Hematopoietic multipotent progenitor cell (in vitro differentiated cells): ENCODE results near the gene COL20A1. TPM values are rescaled to one million over a fixed set of nuclear protein-coding genes. Genes with fewer than 3 reads are reported as not detected.

Source experiments
- DNase-seq, 3 donors: peaks; one replicate each; pipeline ENCODE4 v3.0.0-alpha.2; 2011 to 2015; ENCODE audit warnings: low read depth in 2 of 3, low spot score in 2 of 3
- total RNA-seq: library from RNA; depleted of rRNA; stranded (reverse); fragments of >200 nt; gene quantifications from one replicate; pipeline ENCODE4 v1.2.3, GENCODE V29; 2012

Gene COL20A1
- total RNA-seq, 1 donor = not detected

DNA sequence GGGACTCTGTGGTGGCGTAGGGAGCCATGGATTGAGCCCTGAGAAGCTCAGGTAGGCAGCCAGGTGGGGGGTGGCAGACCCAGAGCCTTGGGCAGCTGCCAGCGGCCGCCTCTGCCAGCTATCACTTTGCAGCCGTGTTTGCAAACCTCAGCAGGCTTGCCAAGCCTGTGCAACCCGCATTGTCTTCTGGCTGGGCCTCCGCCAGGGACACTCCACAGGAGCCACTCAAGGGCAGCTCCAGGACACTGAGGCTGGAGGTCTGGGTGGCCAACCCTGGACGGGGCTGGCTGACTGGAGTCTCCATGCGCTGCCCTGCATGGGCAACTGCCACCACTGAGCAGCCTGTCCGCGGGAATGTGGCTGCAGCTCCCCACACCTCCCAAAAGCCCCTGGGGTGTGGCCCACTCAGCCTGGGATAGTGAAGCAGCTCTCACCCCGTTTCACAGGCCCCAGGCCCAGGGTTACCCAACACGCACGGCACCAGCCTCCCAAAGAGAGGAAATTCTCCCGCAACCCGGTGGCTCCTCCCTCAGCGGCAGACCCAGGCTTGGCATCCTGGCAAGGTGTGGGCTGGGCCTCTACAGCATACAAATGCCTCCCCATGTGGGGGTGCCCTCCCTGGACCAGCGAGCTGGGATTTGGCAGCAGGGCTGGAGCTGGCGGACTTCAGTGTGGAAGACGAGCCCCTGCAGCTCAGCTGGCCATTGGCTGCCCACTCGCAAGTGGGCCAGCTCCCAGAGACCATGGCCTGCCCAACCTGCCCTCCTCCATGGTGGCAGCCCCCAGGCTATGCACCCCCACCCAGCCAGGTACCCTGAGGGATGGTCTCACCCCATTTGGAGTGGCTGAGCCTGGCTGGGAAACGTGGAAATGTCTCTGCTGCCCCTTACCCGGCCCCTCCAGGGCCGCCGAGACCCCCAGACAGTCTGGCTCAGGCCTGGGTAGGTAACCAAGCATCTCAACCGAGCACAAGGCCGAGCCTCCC is 65.2 kb downstream of the COL20A1 start:
- no peak for DNase-seq

DNA sequence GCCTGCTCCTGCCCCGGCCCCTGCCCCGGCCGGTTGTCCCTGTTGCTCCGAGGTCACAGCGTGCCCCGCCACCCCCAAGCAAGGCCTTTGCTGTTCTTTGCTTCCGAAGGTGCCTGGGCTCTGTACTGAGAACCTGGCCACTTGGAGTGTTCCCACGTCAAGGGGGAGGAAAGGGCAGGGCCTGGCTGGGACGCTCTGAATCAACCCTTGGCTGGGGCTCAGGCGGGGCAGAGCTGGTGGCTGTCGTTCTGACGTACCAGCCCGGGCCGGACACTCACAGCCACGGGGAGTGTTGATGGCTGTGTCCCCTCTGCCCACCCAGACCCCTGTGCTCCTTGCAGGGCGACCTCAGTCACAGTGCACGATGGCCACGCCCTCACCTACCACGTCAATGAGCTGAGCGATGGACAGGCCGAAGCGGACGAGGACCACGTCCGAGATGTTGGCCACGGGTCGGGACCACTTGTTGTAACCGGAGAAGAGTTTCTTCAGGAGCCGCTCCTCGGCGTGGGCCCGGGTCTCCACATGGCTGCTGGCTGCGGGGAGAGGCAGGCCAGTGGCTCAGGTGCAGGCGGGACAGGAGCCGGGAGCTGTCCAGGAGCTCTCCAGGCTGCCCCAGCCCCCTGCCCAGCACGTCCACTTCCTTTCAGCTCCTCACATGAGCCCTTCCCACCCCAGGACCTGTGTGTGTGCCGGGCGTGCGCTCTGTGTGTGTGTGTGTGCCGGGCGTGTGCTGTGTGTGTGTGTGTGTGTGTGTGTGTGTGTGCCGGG is 66.4 kb downstream of the COL20A1 start:
- DNase-seq = no peak

DNA sequence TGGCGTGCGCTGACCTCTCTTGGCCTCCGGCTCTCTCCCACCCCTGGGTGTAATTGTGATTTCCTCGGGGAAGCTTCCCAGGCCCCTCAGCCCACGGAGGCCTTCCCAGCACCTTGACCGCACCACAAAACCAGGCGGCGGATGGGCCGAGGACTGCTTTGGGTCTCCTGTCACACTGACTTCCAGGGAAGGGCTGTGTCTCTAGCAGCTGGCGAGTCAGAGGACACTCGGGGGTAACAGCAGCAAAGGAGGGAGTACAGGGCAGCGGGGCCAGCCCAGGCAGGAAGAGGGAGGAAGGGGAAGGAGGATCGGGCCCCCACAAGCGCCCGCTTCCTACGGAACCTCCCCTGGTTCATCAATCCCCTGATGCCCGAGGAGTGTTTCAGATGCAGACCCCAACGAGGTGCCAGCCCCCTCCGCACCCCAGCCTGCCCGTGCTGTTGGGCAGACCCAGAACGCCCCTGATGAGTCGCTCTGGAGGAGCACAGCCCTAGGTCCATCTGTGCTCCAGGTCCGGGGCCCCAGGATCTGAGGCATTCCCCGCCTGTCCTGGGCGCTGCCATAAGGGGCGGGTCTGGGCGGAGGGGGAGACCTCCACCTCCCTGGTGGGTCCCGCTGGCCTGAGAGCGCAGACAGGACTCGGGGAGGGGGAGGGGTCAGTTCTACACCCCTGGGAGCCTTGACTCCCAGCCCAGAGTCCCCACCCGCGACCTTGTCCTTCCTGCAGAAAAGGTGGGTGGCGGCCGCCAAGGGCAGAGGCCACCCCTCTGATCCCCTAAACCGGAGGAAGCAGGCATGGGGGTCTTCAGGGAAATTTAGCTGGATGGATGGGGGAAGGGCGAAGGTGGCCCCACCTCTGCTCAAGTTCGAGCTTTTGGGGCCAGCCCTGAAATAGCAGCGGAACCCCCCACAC is 67.2 kb downstream of the COL20A1 start:
- no peak for DNase-seq

DNA sequence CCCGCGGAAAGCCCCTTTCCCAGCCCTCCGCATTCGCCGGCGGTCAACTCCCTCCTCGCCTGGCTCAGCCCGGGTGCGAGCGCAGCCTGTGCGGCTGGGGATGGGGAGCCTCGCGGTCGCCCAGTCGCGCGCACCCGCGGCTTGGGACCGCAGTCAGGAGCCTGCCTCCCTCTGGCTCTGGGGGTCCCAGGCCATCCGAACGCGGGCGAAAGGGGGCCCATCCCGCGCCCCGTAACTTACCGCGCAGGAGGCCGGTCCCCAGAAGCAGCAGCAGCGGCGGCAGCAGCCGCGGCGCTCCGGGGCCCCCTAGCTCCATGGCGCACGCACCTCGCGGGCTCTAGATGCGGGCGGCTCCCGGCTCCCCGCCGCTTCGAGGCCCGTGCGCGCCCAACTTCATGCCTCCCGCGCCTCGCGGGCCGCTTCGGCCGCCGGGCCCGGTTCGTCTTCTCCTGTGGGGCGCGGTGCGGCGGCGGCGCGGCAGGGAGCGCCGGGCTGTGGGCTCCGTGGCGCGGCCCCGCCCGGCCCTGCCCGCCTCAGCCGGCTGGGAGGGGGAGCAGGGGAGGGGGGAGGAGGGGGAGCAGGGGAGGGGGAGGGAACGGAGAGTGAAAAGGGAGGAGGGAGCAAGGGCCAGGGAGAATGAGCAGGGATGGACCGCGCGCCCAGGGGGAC is 68.0 kb downstream of the COL20A1 start, which contains the start of gene CHRNA4:
TSS of gene CHRNA4 (minus strand) at position 500 of the 669 bp plus-strand sequence. CDS start at position 316, 184 bp downstream.
- no peak for DNase-seq

DNA sequence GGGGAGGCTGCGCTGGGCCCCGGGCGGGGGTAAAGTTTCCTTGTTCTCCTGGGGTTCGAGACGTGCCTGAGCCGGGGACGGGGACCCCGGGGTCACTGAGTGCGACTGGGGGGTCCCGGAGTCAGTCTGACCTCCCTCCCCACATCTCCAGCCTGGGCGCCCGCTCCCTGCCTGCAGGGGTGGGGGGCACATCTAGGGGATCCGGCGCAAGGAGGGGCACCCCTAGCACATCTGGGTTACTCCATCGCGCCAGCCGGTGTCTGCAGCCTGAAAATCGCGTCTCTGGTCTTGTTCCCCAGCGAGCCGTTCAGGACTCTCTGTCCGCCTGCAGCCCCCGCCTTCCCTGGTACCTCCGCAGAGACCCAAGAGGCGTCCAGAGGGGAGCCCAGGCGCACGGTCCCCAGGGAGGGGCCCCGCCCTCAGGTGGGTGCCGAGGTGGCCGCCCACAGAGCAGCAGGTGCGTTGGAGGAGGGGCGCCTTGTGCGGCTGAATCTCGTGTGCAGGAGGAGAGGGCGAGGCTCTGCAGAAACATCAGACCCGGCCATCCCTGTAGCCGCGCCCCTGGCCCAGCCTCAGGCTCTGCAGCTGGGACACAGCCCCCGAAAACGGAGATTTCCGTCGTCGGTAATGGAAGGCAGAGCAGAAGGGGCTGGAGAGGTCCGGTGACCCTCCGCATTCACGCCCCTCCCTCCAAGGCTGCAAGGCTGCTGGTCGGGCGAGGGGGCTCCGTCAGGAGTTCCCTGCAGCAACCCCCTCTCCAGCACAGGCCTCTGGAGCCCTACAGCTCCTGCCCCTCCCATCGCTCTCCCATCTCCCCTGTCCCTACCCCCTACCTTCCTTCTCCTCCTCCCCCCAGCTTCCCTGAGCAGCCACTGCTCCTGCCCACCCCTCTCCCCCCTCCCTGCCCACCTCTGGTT is 68.8 kb downstream of the COL20A1 start:
- DNase-seq = no peak

DNA sequence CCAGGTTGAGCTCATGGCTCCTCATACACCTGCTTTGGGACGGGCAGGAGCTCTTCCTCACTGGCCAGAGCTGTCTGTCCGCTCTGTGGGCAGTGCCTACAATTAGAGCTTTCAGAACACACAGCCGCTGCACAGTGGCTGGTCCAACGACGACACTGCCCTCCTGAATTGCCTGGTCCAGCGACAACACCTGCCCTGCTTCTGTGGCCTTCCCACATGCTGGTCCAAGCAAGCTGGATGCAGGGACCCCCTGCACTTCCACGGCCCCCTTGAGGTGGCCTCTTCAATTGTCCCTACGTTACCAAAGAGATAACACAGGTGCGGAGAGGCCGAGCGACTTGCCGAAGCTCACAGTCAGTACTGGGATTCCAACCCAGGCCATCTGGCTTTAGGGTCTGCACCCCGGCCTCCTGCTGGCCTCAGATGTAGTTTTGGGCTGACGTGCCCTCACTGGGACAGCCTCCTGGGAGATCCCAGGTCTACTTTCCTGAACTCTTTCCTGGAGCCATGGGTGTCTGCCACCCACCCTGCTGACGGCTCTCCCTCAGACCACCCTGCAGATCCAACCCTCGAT is 69.5 kb downstream of the COL20A1 start:
- no peak for DNase-seq

DNA sequence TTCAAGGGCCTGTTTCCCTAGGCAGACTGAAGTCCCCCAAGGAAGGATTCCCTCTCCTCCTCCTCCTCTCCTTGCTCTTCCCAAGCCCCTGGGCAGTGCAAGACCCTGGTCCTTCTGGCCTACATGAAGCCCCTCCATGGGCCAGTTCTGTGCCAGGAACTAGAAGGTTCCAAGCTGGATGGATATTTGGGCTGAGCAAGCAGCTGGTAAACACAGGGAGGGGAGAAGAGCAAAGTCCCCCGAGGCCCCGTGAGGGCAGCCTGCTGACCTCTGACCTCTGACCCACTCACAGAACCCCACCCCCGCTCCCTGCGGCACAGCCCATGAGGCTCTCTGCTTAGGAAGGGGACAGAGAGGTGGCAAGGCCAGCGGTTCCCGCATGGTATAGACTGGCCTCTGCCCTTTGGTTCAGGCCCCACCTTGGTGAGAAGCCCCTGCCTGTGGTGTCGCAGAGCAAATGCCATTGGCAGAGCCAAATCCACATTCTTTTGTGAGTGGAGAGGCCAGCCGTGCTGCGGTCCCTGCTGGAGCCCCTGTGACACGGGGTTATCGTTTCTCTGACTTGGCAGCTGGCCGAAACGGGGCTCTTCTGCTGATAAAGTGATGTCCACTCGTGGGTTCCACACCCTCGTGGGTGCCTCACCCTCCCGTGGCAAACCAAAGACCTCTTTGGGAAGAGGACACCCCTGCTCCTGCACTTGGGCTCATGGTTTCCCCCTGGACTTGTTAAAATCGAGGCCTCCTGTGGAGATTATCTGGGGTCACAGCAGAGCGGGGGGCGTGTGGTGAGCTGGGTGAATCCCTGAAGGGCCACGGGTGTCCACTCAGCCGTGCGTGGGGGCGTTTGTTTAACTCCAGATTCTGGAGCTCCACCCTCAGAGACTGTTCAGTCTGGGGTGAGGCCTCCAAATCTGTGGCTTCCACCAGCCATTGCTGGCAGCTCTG is 70.3 kb downstream of the COL20A1 start:
- DNase-seq = no peak

DNA sequence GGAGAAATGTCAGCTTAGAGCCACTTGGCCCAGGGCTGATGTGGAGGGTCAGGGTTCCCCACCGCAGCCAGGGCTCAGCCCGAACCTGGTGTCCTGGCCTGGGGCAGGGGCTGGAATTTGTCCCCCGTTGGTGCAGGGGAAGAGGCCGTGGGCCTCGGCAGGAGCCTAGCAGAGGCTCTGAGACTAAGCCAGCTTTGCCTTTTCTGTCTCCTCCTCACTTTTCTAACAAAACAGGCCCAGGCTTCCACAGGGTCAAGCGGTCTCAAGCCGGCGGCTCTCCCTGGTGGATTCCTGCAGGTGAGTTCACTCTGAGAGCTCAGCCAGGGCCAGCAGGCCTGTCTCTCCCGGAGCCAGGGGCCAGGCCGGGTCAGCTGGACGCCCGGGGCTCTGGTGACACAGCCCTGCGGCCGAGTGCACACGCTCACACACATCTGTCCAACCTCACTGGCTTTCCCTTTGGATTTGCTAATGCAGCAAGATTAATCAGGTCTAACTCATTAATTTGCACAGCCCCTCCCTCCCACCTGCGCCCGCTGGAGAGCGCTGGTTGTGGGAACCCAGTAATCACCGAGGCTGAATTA is 71.1 kb downstream of the COL20A1 start:
- DNase-seq = no peak

DNA sequence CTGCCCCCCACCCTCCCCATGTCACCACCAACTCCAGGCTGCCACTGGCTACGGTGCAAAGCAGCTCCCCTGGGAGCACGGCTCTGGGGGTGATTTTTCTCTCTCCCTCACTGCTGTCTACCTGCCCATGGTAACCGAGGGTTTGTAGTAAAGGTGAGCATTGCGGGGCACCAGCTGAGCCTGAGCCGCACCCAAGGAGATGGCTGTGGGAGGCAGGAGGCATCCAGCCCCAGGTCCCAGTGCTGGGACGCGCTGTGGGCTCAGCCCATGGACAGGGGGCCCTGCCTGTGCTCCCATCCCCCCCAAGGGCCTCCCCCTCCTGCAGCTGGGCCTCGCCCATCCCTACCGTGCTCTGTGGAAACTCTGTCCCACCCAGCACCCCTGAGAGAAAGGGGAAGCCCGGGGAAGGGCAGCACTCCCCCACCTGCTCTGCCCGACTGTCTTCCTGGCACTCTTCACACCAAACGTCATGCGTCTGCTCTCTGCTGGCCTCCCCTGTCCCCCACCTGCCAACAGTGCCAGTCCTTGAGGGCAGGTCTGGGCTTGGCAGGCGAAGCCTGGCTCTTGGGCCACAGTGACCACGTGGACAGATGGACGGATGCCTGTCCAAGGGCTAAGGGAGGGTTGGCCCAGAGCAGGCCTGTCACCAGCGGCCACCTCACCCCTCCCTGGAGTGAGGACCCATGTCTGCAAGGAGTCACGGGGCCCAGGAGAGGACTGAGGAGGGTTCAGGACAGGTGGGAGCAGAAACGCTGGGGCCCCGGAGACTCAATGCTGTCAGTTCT is 72.0 kb downstream of the COL20A1 start:
- DNase-seq = no peak

DNA sequence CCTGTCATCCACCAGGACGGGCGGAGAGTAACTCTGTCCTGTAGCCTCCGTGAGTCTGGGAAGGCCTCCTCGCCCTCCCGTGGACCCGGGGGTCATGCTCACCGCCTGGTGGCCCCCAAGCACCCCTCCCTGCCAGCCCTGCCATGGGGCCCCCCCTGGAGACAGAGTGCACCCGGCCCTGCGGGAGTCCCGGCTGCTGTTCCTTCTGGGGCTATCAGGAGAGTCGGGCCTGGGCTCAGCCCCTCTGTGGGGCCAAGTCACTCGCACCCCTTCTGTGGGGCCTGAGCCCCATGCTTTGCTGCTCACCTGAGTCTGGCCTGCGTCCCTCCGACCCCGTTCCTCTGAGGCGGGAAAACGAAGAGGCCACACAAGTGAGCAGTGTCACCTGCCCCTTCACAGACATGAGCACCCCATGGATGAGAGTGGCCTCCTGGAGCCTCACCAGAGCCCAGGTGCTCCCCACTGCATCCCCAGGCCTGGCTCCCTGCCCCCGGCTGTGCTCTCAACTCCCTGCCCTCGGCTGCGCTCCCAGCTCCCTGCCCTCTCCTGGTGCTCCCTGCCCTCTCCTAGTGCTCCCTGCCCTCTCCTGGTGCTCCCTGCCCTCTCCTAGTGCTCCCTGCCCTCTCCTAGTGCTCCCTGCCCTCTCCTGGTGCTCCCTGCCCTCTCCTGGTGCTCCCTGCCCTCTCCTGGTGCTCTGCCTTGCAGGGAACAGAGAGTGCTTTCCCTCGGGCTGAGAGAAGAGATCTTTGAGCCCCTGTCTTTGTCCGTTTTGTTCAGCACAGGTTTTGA is 72.8 kb downstream of the COL20A1 start:
- DNase-seq = no peak

DNA sequence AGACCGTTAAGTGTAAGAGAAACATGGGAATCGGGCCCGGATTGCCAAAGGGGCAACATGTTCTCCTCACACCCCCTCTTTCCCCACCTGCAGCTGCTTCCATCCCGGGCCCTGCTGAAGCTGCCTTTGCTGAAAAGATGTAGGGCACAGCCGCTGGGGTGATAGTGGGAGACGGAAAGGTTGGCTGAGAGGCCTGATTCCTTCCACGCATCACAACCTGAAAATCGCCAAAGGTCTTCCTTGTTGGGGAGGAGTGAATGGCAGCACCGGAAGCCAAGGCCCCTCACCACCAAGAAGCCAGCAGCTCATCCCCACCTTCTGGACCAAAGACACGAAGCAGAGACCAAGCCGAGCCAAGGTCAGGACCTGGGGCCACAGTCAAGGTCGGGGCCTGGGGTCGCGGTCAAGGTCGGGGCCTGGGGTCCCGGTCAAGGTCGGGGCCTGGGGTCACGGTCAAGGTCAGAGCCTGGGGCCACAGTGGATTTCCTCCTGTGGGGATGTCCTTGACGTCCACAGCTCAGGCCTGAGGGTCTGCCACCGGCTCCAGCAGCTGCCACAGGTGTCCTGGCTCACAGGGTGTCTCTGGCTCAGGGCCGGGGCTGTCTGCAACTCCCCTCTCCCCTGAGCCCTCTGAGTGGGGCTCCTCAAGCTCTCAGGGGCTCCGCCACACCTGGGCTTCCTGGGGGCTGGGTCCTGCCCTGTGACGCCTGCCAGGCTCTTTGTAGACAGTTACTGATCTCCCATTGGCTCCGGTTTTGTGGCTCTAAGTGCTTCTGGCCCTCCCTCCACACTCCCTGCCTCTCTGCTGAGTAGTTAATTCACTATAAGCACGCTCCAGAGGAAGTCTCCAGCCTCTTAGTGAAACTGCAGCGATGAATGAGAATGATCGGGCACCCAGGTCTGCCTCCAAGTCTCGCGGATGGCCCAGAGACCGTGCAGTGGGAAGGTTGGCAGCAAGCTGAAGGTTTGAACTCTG is 73.7 kb downstream of the COL20A1 start:
- no peak for DNase-seq

DNA sequence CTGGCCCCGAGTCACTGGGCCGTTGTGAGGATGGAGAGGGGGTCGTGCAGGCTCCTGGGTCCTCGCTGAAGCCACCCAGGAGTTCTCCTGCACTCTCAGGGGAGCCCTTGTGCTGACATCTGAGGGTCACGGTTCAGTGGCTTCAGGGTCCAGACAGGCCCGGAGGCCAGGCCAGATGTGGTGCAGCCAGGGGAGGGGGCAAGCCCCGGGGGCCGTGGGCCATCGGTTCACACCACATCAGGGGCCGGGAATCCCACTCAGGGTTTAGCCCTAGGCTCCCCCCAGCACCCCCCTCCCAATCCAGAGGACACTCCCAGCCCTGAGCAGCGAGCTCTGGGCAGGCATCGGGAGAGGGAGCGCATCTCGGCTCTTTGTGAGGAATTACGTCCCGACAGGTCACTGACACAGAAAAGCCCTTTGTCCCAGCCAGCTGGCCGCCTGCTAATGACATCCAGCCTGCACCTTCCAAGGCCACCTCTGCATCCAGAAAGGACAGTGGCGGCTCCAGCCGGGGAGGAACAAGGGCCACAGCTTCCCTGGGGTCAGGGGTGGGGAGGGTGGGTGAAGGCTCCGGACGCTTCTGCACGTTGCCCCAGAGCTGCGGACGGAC is 74.6 kb downstream of the COL20A1 start:
- DNase-seq = no peak

DNA sequence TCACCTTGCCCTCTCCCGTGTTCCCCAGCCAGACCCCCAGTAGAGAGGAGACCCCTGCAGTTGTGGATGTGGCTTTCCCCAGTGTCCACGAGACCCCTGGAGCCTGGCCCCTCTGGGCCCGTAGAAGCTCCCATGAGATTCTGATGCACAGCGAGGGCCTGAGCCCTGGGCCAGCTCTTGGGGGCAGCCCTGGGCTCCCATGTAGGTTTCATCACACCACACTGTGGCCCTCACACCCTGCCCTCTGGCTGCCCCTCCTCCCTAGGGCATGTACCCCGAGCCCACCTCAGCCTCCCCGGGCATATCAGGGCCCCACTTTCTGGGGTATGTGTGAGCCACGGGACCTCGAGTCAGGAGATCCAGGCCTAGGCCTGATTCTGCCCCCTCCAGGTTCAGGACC is 75.2 kb downstream of the COL20A1 start:
- DNase-seq = no peak

DNA sequence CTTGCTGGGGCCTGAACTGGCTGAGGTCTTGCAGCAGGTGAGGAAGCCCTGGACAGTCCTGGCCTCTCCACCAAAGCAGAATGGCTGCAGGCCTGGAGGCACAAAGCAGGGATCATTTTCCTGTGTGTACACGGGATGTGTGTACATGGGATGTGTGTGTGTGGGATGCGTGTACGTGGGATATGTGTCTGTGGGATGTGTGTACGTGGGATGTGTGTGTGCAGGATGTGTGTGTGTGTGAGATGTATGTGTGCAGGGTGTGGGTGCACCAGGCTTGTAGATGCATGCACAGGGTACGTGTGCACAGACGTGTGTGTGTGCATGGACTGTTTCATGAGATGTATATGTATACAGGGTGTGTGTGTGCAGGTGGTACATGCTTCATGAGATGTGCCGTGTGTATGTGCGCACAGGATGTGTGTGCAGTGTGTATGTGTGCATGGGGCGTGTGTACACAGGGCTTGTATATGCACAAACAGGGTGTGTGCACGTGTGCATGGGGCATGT is 76.1 kb downstream of the COL20A1 start:
- no peak for DNase-seq
